ENCODE data around the gene GTF3C5.

The GTF3C5 gene

GRCh38 chr9:133030317-133031129 is at the start of gene GTF3C5:
Gene GTF3C5 (plus strand): TSS chr9:133030997. CDS start chr9:133031012, 15 bp downstream.
- peak within 1 kb of the TSS; percentile 91 for H3K4me3 ChIP-seq (ENCODE audit: low read depth, low read length)
- DNase-seq (ENCODE audit: low read depth) = peak; percentile 99
- TF ChIP-seq CTCF (IDR thresholded peaks at IDR 0.05; ENCODE audit: insufficient read depth, low read depth, low read length, missing control alignments) = no peak

DNA sequence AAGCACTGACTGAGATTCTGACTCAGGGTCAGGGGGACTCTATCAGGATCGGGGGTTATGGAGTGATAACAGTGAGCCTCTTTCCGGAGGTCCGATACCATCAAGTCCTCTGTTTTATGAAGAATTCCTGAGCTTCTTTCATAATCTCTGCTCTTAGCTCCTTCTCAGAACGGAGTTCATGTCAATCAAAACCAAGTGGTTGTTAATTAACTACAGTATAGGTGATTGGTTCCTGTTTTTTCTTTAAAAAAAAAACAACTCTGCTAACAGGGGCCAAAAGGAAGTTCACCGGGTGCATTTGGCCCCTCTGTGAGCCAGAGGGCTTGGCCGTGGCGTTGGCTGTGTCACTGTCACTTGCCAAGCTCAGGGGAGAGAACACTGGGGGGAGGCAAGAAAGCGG is 48.3 kb upstream of the GTF3C5 start:
- DNase-seq (ENCODE audit: low read depth) = no peak
- TF ChIP-seq CTCF (IDR thresholded peaks at IDR 0.05; ENCODE audit: insufficient read depth, low read depth, low read length, missing control alignments) = no peak
- H3K4me3 ChIP-seq (ENCODE audit: low read depth, low read length) = no peak overlapping the region

DNA sequence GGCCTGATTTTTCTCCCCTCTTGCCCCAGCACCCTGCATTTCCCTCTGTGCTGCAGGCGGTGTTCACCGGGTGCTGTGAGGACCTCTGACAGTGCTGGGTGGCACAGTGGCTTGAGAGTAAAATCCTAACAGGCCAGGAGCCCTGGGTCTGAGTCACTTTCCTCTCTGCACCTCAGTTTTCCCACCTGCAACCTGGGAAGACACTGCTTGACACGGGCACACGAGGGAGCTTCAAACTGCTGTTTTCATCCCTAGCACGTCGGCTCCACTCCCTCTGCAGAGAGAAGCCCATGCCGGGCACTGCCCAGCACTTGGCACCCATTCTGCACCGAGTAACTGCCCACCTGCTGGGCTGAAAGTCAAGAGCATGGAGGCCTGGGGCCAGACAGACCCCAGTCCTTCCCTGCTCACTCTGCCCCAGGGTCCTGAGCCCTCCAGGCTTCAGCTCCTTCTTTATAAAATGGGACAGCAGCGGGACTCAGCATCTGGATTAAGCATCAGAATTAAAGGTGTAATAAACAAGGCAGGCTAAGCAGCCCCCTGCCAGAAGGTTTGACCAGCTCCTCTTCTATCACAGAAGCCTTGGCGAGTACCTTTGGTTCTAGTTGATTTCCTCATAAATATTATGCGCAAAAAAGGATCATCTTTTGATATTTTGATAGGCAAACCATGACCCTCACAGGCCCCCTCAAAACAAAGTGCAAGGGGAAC is 47.2 kb upstream of the GTF3C5 start:
- no peak for TF ChIP-seq CTCF (IDR thresholded peaks at IDR 0.05; ENCODE audit: insufficient read depth, low read depth, low read length, missing control alignments)
- no peak for DNase-seq (ENCODE audit: low read depth)
- H3K4me3 ChIP-seq (ENCODE audit: low read depth, low read length) = no peak overlapping the region

- no peak for DNase-seq (ENCODE audit: low read depth)
- H3K4me3 ChIP-seq (ENCODE audit: low read depth, low read length) = no peak overlapping the region
- TF ChIP-seq CTCF (IDR thresholded peaks at IDR 0.05; ENCODE audit: insufficient read depth, low read depth, low read length, missing control alignments) = no peak
These were observed 46.4 kb upstream of the GTF3C5 start for GRCh38 chr9:132984202-132985070.

- TF ChIP-seq CTCF (IDR thresholded peaks at IDR 0.05; ENCODE audit: insufficient read depth, low read depth, low read length, missing control alignments) = no peak
- DNase-seq (ENCODE audit: low read depth) = no peak
- no peak overlapping the region for H3K4me3 ChIP-seq (ENCODE audit: low read depth, low read length)
These were observed 45.8 kb upstream of the GTF3C5 start for GRCh38 chr9:132985071-132985350.

DNA sequence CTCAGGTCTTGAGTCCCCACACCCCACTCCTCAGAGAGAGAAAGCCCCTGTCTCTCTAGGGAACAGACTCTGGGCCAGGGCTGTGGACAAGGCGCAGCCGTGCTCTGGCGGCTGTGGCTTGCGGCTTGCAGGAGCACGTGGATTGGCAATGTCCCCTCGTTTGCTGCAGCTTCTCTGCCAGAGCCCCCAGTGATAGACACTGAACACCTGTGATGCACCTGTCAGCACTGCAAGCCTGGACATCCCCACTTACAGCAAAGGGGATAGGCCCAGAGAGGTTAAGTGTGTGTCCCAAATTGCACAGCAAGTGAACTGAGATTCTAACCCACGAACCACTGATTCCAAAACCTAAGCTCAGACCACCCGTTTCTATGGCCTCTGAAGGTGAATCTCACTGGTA is 45.3 kb upstream of the GTF3C5 start:
- no peak for DNase-seq (ENCODE audit: low read depth)
- TF ChIP-seq CTCF (IDR thresholded peaks at IDR 0.05; ENCODE audit: insufficient read depth, low read depth, low read length, missing control alignments) = no peak
- H3K4me3 ChIP-seq (ENCODE audit: low read depth, low read length) = no peak overlapping the region
